HG02610 (cell line): ENCODE measurements around the gene STOX2.
"Not testable (repeated sequence)": the region's sequence is repeated elsewhere in the genome, so short reads cannot be mapped to it uniquely, and the experiment has no call there.

Experiments used
- ATAC-seq: cut with Tn5 transposase; IDR thresholded peaks from one replicate; pipeline ENCODE4 v1.9.1; 2021; ENCODE audit warnings: mild to moderate bottlenecking, moderate library complexity; ENCODE audit not compliant: unreplicated experiment

The STOX2 gene

GRCh38 chr4:183935355-183936005, 30.4 kb downstream of the STOX2 start:
- ATAC-seq: no peak

GRCh38 chr4:183936047-183936446, 30.9 kb downstream of the STOX2 start:
- no peak for ATAC-seq

GRCh38 chr4:183936574-183937345, 31.7 kb downstream of the STOX2 start:
- ATAC-seq: no peak

- no peak for ATAC-seq
Observed at GRCh38 chr4:183940864-183941263, 35.8 kb downstream of the STOX2 start.

- no peak for ATAC-seq
Observed at GRCh38 chr4:183941964-183942363, 36.9 kb downstream of the STOX2 start.

- ATAC-seq: no peak
Observed at GRCh38 chr4:183945741-183946140, 40.6 kb downstream of the STOX2 start.

GRCh38 chr4:183950536-183950935, 45.4 kb downstream of the STOX2 start:
- no peak for ATAC-seq

DNA sequence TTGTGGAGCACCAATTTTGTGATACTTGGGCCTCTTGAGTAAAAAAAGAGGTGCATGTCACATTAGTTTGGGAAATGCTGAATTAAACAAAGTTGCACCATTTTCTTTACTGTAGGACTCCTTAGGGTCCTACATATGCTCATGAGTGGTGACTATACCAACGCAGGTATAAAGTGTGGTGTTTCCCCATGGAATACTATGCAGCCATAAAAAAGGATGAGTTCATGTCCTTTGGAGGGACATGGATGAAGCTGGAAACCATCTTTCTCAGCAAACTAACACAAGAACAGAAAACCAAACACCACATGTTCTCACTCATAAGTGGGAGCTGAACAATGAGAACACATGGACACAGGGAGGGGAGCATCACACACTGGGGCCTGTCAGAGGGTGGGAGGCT, 47.5 kb downstream of the STOX2 start:
- not testable (repeated sequence) for ATAC-seq

DNA sequence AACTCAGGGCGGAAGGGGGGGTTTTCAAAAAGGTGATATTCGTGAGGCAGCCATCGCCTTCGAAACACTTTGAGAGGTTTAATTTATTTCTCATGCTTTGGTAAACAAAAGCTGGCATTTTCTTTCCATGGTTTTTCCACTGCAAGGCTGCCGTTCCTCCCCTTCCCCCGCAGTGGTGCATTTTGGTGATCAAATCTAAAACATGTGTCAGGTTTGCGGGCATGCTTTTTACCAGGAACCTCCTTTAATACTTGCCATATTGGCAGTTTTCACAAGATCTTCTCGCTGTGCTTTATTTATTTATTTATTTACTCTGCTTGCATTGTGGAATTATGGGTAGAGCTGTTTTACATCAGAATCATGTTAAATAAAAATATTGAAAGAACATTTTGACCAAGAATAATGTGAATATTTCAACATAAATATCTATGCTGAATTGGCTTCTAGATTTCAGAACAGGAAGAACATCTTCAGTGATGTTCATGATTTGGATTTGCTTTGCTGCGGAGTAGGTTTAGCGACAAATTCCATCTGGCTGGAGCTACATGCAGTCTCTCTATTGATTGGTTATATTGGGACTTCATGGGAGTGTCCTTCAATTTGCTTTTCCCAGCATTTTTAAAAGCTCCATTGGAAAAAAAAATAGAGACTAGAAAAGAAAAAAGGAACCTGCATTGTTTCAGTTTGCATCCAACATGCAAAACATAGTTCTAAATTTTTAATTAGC, 54.4 kb downstream of the STOX2 start:
- no peak for ATAC-seq

- no peak for ATAC-seq
Observed at GRCh38 chr4:183960046-183960420, 54.9 kb downstream of the STOX2 start.

DNA sequence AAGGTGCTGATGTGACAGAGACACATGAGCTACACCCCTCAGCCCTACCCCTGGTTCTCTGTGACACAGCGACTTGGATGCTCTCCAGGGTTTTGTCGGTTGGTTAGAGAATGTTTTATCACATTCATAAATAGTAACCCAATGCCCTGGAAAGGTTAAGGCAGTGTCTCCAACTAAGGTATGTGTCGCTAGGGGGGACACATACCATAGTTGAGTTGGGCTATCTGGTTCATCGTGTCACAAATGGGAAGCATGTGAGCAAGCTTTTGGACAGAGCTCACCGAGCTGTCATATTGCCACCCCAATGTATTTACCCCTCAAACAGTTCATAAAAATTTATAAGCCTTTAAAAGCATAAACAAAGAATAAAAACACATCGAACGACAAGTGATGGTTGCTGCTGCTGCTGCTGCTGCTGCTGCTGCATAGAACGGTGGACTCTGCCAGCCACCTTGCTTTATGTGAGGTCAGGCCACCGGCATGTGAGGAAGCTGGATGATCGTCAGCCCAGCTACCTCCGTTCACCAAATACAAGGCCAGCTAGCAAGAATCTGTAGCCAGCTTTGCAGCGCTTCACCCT, 55.9 kb downstream of the STOX2 start:
- ATAC-seq: no peak

- ATAC-seq: no peak
Observed at GRCh38 chr4:183961795-183962194, 56.7 kb downstream of the STOX2 start.

- no peak for ATAC-seq
Observed at GRCh38 chr4:183962419-183962818, 57.3 kb downstream of the STOX2 start.

DNA sequence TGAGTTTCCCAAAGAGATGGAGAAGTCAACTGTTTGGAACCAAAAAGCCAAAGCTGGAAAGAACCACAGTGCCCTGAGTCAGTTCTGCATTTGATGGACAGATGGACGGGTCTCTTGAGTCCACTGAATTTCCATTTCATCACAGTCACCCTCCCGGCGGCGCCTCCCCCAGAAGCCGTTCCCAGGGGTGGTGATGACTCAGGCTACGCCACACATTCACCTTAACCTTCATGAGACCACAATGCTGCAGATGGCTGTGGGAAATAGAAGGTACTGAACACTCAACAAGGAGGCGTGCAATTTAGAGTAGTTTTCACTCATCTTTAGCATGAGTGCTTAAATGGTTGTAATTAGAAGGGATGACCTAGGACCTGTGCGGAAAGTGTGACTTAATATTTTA, 61.3 kb downstream of the STOX2 start:
- no peak for ATAC-seq

DNA sequence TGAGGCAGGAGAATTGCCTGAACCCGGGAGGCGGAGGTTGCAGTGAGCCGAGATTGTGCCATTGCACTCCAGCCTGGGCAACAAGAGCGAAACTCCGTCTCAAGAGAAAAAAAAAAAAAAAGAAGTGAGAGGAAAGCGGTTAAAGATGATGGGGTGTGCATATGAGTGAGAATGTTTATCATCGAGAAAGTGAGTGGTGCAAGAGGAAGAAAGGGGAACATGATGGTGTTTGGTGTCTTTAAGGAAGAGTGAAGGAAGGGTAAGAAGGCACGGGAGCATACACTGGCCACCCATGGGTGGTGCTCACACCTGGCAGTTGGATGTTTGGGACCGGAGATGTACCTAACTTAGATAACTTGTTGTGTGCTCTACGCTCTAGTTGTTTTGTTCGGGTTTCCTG, 62.2 kb downstream of the STOX2 start:
- ATAC-seq: no peak

- no peak for ATAC-seq
Observed at GRCh38 chr4:183968502-183968901, 63.4 kb downstream of the STOX2 start.

GRCh38 chr4:183968931-183969330, 63.8 kb downstream of the STOX2 start:
- no peak for ATAC-seq

- no peak for ATAC-seq
Observed at GRCh38 chr4:183969596-183969995, 64.5 kb downstream of the STOX2 start.

DNA sequence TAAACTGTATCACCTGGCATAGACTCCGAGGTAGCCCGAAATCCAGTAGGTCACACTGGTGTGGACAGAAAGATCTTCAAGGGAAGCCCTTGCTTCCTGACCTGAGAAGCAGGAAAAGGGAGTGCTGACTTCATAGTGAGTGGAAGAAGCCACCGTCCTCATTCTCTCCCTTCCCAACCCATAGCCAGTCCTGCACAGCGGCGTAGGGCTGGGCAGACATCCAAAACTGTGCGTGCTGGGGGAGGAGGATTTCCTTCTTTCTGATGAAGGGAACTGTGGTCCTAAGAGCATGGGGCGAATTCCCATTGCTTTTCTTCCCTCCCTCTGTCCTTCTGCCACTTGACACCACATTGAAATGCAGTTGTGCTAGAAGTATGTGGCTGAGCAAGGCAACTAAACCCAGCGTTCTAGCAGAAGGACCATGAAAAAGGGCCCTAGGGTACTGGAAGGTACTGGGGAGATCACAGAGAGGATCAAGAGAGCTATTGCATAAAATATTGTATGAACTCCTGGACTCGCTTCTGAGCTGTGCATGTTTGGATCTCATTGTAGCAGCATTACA, 66.9 kb downstream of the STOX2 start:
- ATAC-seq: no peak

DNA sequence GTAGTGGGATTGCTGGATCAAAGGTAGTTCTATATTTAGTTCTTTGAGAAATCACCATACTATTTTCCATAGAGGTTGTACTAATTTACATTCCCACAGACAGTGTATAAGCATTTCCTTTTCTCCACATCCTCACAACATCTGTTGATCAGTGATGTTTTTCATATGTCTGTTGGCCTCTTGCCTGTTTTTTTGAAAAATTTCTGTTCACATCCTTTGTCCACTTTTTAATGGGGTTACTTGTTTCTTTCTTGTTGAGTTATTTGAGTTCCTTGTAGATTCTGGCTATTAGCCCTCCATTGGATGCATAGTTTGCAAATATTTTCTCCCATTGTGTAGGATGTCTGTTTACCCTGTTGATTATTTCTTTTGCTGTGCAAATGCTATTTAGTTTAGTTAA, 72.6 kb downstream of the STOX2 start:
- no peak for ATAC-seq

GRCh38 chr4:183984566-183984965, 79.5 kb downstream of the STOX2 start:
- no peak for ATAC-seq
